HepG2 (cell line): Measurements from ENCODE around the gene ACSM3. TPM values are rescaled to one million over a fixed set of nuclear protein-coding genes. Genes with fewer than 3 reads are reported as not detected.

Experiments used
- ARID3A ChIP-seq: IDR thresholded peaks from 2 replicates; pipeline ENCODE4 v1.6.1; 2012; ENCODE audit warnings: low read depth, low read length, improper control_type of control experiment
- ATF7 ChIP-seq, 2 experiments: fragments of 450-650 bp in 1 of 2; sonication (generic) in 1 of 2; formaldehyde crosslinking in 1 of 2; IDR thresholded peaks; 2 replicates each; pipeline versions ENCODE4 v1.4.0 to v1.6.1; 2016 to 2020; ENCODE audit warnings: antibody characterized with exemption in 1 of 2, mild to moderate bottlenecking in 1 of 2, missing genetic modification reagents in 1 of 2
- HOXA9 ChIP-seq: sonication (generic); formaldehyde crosslinking; IDR thresholded peaks from 2 replicates; pipeline ENCODE4 v1.8.1; 2022; ENCODE audit warnings: missing genetic modification reagents, mild to moderate bottlenecking, moderate library complexity, borderline replicate concordance
- NONO ChIP-seq, 2 experiments: fragments of 450-650 bp in 1 of 2; sonication (generic) in 1 of 2; formaldehyde crosslinking in 1 of 2; IDR thresholded peaks in 1 of 2; conservative IDR thresholded peaks in 1 of 2; 2 replicates each; pipeline versions ENCODE4 v1.6.1 to v1.8.0; 2017 to 2022; ENCODE audit warnings: mild to moderate bottlenecking in 1 of 2, missing genetic modification reagents in 1 of 2, moderate library complexity in 1 of 2
- NR2F2 ChIP-seq: IDR thresholded peaks from 2 replicates; pipeline ENCODE4 v1.6.1; 2012; ENCODE audit warnings: low read depth, inconsistent platforms, borderline replicate concordance
- PCBP1 ChIP-seq: fragments of 200-400 bp; formaldehyde crosslinking; IDR thresholded peaks from 2 replicates; pipeline ENCODE4 v1.6.1; 2017; ENCODE audit warnings: mild to moderate bottlenecking, low read depth, low read length, borderline replicate concordance
- RARA ChIP-seq: IDR thresholded peaks from 2 replicates; pipeline ENCODE4 v1.6.1; 2016; ENCODE audit warnings: missing genetic modification reagents, missing compliant biosample characterization
- THAP8 ChIP-seq: sonication (generic); formaldehyde crosslinking; IDR thresholded peaks from 2 replicates; pipeline ENCODE4 v1.5.1; 2020; ENCODE audit warnings: missing genetic modification reagents, mild to moderate bottlenecking, borderline replicate concordance
- THYN1 ChIP-seq: sonication (generic); formaldehyde crosslinking; IDR thresholded peaks from 2 replicates; pipeline ENCODE4 v1.8.1; 2023; ENCODE audit warnings: low read depth, mild to moderate bottlenecking, moderate library complexity, missing genetic modification reagents, borderline replicate concordance
- YEATS2 ChIP-seq: sonication (generic); formaldehyde crosslinking; IDR thresholded peaks from 2 replicates; pipeline ENCODE4 v1.4.0; 2020; ENCODE audit warnings: missing genetic modification reagents, borderline replicate concordance
- ZNF142 ChIP-seq: sonication (generic); formaldehyde crosslinking; IDR thresholded peaks from 2 replicates; pipeline ENCODE4 v1.4.0; 2020; ENCODE audit warnings: missing genetic modification reagents
- ZNF343 ChIP-seq: sonication (generic); formaldehyde crosslinking; IDR thresholded peaks from 2 replicates; pipeline ENCODE4 v1.4.0; 2020; ENCODE audit warnings: mild to moderate bottlenecking, missing genetic modification reagents
- ZNF678 ChIP-seq: sonication (generic); formaldehyde crosslinking; IDR thresholded peaks from 2 replicates; pipeline ENCODE4 v1.4.0; 2020; ENCODE audit warnings: mild to moderate bottlenecking, missing genetic modification reagents
- ZNF772 ChIP-seq: sonication (generic); formaldehyde crosslinking; IDR thresholded peaks from 2 replicates; pipeline ENCODE4 v1.5.0; 2020; ENCODE audit warnings: mild to moderate bottlenecking, missing genetic modification reagents
- ZXDC ChIP-seq: sonication (generic); formaldehyde crosslinking; IDR thresholded peaks from 2 replicates; pipeline ENCODE4 v1.5.0; 2020; ENCODE audit warnings: mild to moderate bottlenecking, missing genetic modification reagents
- polyA plus RNA-seq, 8 experiments: library from polyadenylated mRNA; depleted of rRNA in 3 of 8; stranded (reverse) in 7 of 8; unstranded in 1 of 8; fragments of >200 nt; fragmentation: Illumina TruSeq in 4 of 8; extraction: Trizol in 4 of 8; gene quantifications; 2 replicates each; pipeline versions ENCODE4 v1.2.1 to v1.2.3, GENCODE V29; 2011 to 2016; ENCODE audit warnings: low read depth in 4 of 8, missing spikeins in 1 of 8, mixed read lengths in 1 of 8; ENCODE audit not compliant: insufficient read depth in 1 of 8
- total RNA-seq, 5 experiments: library from RNA; depleted of rRNA; stranded (reverse); fragments of >200 nt; fragmentation: Illumina TruSeq; extraction: Trizol; gene quantifications; 2 replicates each; pipeline ENCODE4 v1.2.3, GENCODE V29; 2016; ENCODE audit warnings: low read depth in 1 of 5

Gene ACSM3
- total and polyA plus RNA-seq, 2 of the 13 experiments (the other 11 are each of a cell fraction or from before 2014, with no cell fraction given) = 74.0 to 108 TPM

GRCh38 chr16:20806168-20807050 lies 42.6 kb downstream of the ACSM3 start, which contains the start of the genes ERI2 and REXO5 (continued):
- peak; percentile 93; the same call in 1 of the 2 replicates for TF ChIP-seq THYN1
- peak; percentile 94 for TF ChIP-seq YEATS2 (CRISPR knock-in tag)
- peak; percentile 65 for TF ChIP-seq RARA
- TF ChIP-seq NONO (IDR thresholded peaks at IDR 0.05) = no peak
- TF ChIP-seq NONO (CRISPR knock-in tag; conservative IDR thresholded peaks at IDR 0.05) = peak; percentile 99
- no peak for TF ChIP-seq ATF7 (IDR thresholded peaks at IDR 0.05)
- TF ChIP-seq ATF7 (CRISPR knock-in tag; IDR thresholded peaks at IDR 0.05) = 0 out of 2 replicates have a peak, but pooled peaks have one; percentile 17
- peak; percentile 38; the same call in 1 of the 2 replicates for TF ChIP-seq NR2F2
- peak; percentile 97; the same call in 1 of the 2 replicates for TF ChIP-seq THAP8 (CRISPR knock-in tag)
- peak; percentile 86; the same call in 1 of the 2 replicates for TF ChIP-seq ZNF678 (CRISPR knock-in tag)
- peak; percentile 93; the same call in 1 of the 2 replicates for TF ChIP-seq ZNF343 (CRISPR knock-in tag)
- TF ChIP-seq PCBP1 = peak; percentile 97
- peak; percentile 70; the same call in 1 of the 2 replicates for TF ChIP-seq ZNF142 (CRISPR knock-in tag)
- no peak; the same call in 1 of the 2 replicates for TF ChIP-seq ZXDC (CRISPR knock-in tag)
- 0 out of 2 replicates have a peak, but pooled peaks have one; percentile 6 for TF ChIP-seq ARID3A
- peak; percentile 98 for TF ChIP-seq ZNF772 (CRISPR knock-in tag)
- TF ChIP-seq HOXA9 (CRISPR knock-in tag) = peak; percentile 91
